DND-41 (cell line): Measurements from ENCODE around the gene MYH11.

ENCODE experiments used
- ATAC-seq: fragments of 200-7000 bp; cut with Tn5 transposase; 3 replicates; pipeline ENCODE4 v1.9.1; 2021; ENCODE audit warnings: low read depth; ENCODE audit not compliant: insufficient read depth
- DNase-seq: peaks from one replicate; pipeline ENCODE4 v3.0.0-alpha.2; 2020
- H2AFZ ChIP-seq: 2 replicates; pipeline ENCODE4 v1.6.0; 2012; ENCODE audit warnings: low read depth, low read length
- H3K27ac ChIP-seq: 2 replicates; pipeline ENCODE4 v1.5.1; 2012; ENCODE audit warnings: low read length, inconsistent platforms
- H3K27me3 ChIP-seq: fragments of 200-600 bp; sonication (generic); 2 replicates; pipeline ENCODE4 v1.6.0; 2012; ENCODE audit warnings: low read length, mild to moderate bottlenecking, inconsistent platforms; ENCODE audit not compliant: insufficient read depth, poor library complexity
- H3K36me3 ChIP-seq: 2 replicates; pipeline ENCODE4 v1.5.1; 2012; ENCODE audit warnings: low read length, inconsistent platforms; ENCODE audit not compliant: insufficient read depth
- H3K4me1 ChIP-seq: 2 replicates; pipeline ENCODE4 v1.5.1; 2012; ENCODE audit warnings: mild to moderate bottlenecking, low read length; ENCODE audit not compliant: insufficient read depth
- H3K4me2 ChIP-seq: 2 replicates; pipeline ENCODE4 v1.6.0; 2012; ENCODE audit warnings: mild to moderate bottlenecking, moderate library complexity, low read length, inconsistent platforms; ENCODE audit not compliant: insufficient read depth
- H3K4me3 ChIP-seq, 2 experiments: fragments of 200-600 bp in 1 of 2; shearing (Covaris generic) in 1 of 2; 2 replicates each; pipeline ENCODE4 v1.5.1; 2012 to 2016; ENCODE audit warnings: inconsistent platforms in 2 of 2, low read length in 2 of 2, mild to moderate bottlenecking in 2 of 2, low read depth in 1 of 2, moderate library complexity in 1 of 2
- H3K79me2 ChIP-seq: 2 replicates; pipeline ENCODE4 v1.6.0; 2012; ENCODE audit warnings: low read length, inconsistent platforms; ENCODE audit not compliant: insufficient read depth
- H3K9ac ChIP-seq: 2 replicates; pipeline ENCODE4 v1.6.0; 2012; ENCODE audit warnings: low read depth, mild to moderate bottlenecking, inconsistent platforms, low read length, moderate library complexity
- H3K9me3 ChIP-seq: 2 replicates; pipeline ENCODE4 v1.5.1; 2012; ENCODE audit warnings: low read length, moderate library complexity, mild to moderate bottlenecking, inconsistent platforms; ENCODE audit not compliant: insufficient read depth, severe bottlenecking
- H4K20me1 ChIP-seq: 2 replicates; pipeline ENCODE4 v1.6.0; 2012; ENCODE audit warnings: low read length; ENCODE audit not compliant: insufficient read depth
- EZH2 ChIP-seq: IDR thresholded peaks from 3 replicates; pipeline ENCODE4 v1.6.1; 2012; ENCODE audit warnings: borderline replicate concordance, low read depth, mild to moderate bottlenecking, moderate library complexity, low read length, inconsistent platforms; ENCODE audit not compliant: severe bottlenecking
- TF ChIP-seq, protein P1 (sequence below): IDR thresholded peaks from 2 replicates; pipeline ENCODE4 v1.5.1; 2012; ENCODE audit warnings: borderline replicate concordance, low read length, moderate library complexity, mild to moderate bottlenecking; ENCODE audit not compliant: poor library complexity, severe bottlenecking; ENCODE audit errors: extremely low read depth

MYH11 gene

GRCh38 chr16:15849209-15849981 lies 7.4 kb downstream of the MYH11 start:
- H3K4me2 ChIP-seq, result no peak overlapping the region
- TF ChIP-seq, protein P1, sequence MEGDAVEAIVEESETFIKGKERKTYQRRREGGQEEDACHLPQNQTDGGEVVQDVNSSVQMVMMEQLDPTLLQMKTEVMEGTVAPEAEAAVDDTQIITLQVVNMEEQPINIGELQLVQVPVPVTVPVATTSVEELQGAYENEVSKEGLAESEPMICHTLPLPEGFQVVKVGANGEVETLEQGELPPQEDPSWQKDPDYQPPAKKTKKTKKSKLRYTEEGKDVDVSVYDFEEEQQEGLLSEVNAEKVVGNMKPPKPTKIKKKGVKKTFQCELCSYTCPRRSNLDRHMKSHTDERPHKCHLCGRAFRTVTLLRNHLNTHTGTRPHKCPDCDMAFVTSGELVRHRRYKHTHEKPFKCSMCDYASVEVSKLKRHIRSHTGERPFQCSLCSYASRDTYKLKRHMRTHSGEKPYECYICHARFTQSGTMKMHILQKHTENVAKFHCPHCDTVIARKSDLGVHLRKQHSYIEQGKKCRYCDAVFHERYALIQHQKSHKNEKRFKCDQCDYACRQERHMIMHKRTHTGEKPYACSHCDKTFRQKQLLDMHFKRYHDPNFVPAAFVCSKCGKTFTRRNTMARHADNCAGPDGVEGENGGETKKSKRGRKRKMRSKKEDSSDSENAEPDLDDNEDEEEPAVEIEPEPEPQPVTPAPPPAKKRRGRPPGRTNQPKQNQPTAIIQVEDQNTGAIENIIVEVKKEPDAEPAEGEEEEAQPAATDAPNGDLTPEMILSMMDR, result no peak
- no peak for TF ChIP-seq EZH2
- no peaks in the 10 kb centered on the region for H3K27me3 ChIP-seq
- H4K20me1 ChIP-seq, result no peaks in the 10 kb centered on the region
- no peak overlapping the region for H3K27ac ChIP-seq
- no peak overlapping the region for H3K4me3 ChIP-seq
- no peaks in the 10 kb centered on the region for H3K4me1 ChIP-seq
- H3K9me3 ChIP-seq, result no peaks in the 10 kb centered on the region
- no peaks in the 10 kb centered on the region for H3K36me3 ChIP-seq
- H3K9ac ChIP-seq, result no peak overlapping the region
- H2AFZ ChIP-seq, result no peak overlapping the region
- no peak for DNase-seq
- no peaks in the 10 kb centered on the region for H3K79me2 ChIP-seq
- no peak for ATAC-seq

DNA sequence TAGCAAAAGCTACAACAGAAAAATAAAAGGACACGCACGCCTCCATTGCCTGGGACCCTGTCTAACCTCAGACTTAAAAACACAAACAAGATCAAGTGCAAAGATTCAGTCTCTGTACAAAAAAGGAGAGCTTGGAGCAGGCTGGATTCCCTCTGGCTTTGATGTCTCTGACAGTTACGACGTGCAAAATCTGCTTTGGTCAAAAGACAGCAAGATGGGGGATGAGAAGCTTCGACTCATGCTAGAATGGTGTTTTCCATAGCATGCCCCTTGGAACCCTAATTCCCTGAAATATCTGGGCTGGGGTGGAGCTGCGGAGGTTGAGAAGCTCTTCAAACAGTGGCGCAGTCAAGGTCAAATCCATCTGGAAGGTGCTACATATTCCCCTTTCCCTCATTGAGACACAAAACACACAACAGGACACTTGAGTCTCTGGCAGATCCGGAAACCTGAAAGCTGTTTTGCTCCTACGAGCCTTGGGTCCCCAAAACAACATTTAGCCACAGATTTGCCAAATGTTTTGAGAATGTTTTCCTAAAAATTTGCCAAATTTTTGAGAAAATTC lies 9.1 kb downstream of the MYH11 start:
- no peak for DNase-seq
- no peak for ATAC-seq
- H3K4me3 ChIP-seq, result no peak overlapping the region
- H3K9me3 ChIP-seq, result no peaks in the 10 kb centered on the region
- no peak overlapping the region for H3K27ac ChIP-seq
- no peak overlapping the region for H3K9ac ChIP-seq
- H2AFZ ChIP-seq, result no peak overlapping the region
- no peaks in the 10 kb centered on the region for H4K20me1 ChIP-seq
- H3K79me2 ChIP-seq, result no peaks in the 10 kb centered on the region
- no peaks in the 10 kb centered on the region for H3K27me3 ChIP-seq
- TF ChIP-seq, protein P1, result no peak
- TF ChIP-seq EZH2, result no peak
- no peaks in the 10 kb centered on the region for H3K36me3 ChIP-seq
- no peaks in the 10 kb centered on the region for H3K4me1 ChIP-seq
- no peak overlapping the region for H3K4me2 ChIP-seq

DNA sequence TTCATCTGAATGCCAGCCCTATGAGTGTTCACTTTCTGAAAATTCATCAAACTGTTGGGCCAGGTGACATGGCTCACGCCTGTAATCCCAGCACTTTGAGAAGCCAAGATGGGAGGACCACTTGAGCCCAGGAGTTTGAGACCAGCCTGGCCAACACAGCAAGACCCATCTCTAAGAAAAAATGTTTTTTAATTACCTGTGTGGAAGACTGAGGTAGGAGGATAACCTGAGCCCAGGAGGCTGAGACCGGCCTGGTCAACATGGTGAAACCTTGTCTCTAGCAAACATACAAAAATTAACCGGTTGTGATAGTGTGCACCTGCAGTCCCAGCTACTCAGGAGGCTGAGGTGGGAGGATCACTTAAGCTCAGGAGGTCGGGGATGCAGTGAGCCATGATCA lies 10.3 kb downstream of the MYH11 start:
- Histone ChIP-seq H3K79me2 (no peaks in the 10 kb centered on the region), H3K4me1 (no peaks in the 10 kb centered on the region), H2AFZ (no peak overlapping the region), H3K4me3 (no peak overlapping the region), H3K36me3 (no peaks in the 10 kb centered on the region), H3K9me3 (no peaks in the 10 kb centered on the region), H3K27me3 (no peaks in the 10 kb centered on the region), H4K20me1 (no peaks in the 10 kb centered on the region), H3K27ac (no peak overlapping the region), H3K9ac (no peak overlapping the region), H3K4me2 (no peak overlapping the region)
- ATAC-seq (no peak), DNase-seq (no peak)
- TF ChIP-seq, protein P1, result no peak
- TF ChIP-seq EZH2, result no peak
